SKM-1 treated with dmso at 0.1 percent for 144 hours (cell line): ENCODE results near the gene COL17A1.

Experiments used
- DNase-seq: peaks from one replicate; lab custom pipeline; 2025; ENCODE audit not compliant: unreplicated experiment; lab: John Stamatoyannopoulos, UW

COL17A1 gene

GRCh38 chr10:103995134-103995533 is 90.5 kb downstream of the COL17A1 start:
- no peak for DNase-seq

- no peak for DNase-seq
Observed at GRCh38 chr10:103991393-103992128, 94.1 kb downstream of the COL17A1 start.

GRCh38 chr10:103990531-103990930 is 95.1 kb downstream of the COL17A1 start:
- no peak for DNase-seq

GRCh38 chr10:103990121-103990520 is 95.6 kb downstream of the COL17A1 start:
- no peak for DNase-seq

DNA sequence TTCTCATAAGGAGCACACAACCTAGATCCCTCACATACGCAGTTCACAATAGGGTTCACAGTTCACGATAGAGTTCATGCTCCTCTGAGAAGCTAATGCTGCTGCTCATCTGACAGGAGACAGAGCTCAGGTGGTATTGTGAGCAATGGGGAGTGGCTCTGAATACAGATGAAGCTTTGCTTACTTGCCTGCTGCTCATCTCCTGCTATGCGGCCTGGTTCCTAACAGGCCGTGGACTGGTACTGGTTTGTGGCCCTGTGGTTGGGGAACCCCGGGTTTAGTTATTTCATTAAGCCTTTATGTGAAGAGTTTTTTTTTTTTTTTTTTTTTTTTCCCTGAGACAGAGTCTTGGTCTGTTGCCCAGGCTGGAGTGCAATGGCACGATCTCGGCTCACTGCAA is 99.3 kb downstream of the COL17A1 start:
- no peak for DNase-seq

GRCh38 chr10:103985726-103986125 is 100.0 kb downstream of the COL17A1 start:
- DNase-seq, result no peak

DNA sequence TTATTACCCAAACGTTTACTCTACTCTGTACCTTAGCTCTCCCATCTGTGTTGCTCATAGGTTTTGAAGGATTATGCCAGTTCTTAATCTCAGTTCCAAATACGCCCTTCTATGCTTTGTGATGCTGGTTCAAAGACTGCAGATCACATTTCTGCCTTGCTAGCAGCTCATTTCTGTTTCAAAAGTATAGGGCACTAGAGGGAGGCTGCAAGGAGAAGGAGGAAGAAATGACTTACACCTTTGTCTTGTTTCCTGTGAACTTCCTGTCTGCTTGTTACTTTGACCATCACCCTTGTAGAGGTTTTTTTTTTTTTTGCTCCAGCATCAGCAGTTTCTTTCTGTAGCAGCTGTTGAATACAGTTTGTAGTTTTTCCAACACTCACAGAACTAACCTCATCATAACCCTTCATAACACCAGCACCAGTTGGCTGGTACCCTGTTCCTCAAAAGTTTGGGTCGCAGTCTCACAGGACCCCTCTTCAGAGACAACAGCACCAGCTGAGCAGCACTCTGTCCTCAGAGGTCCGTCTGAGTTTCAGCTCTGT is 102.2 kb downstream of the COL17A1 start:
- no peak for DNase-seq

- DNase-seq, result no peak
Observed at GRCh38 chr10:103982639-103983038, 103.0 kb downstream of the COL17A1 start.
